Activated gamma-delta T cell (primary cell): ENCODE measurements around the gene ZDHHC6.
"Not testable (repeated sequence)": the region's sequence is repeated elsewhere in the genome, so short reads cannot be mapped to it uniquely, and the experiment has no call there.

Experiments used
- DNase-seq: peaks from one replicate; lab custom pipeline; 2025; lab: John Stamatoyannopoulos, UW
- total RNA-seq, 2 donors: gene quantifications; one replicate each; lab custom pipeline; 2026; lab: John Stamatoyannopoulos, UW

Gene ZDHHC6
- total RNA-seq = 94.9 to 98.5 reads per million in 2 donors

- DNase-seq = peak; percentile 40
Measured at GRCh38 chr10:112446855-112447619, at the start of gene ZDHHC6, which contains the start of gene VTI1A. Gene ZDHHC6 (minus strand): TSS chr10:112446914. CDS start chr10:112445436, 1,478 bp downstream. Gene VTI1A (plus strand): TSS chr10:112447215. CDS start chr10:112447374, 159 bp downstream.

- no peak for DNase-seq
Measured at GRCh38 chr10:112492736-112493135, 46.0 kb upstream of the ZDHHC6 start.

- DNase-seq = no peak
Measured at GRCh38 chr10:112491144-112491543, 44.4 kb upstream of the ZDHHC6 start.

GRCh38 chr10:112490545-112490944 lies 43.8 kb upstream of the ZDHHC6 start:
- DNase-seq = no peak

- DNase-seq = no peak
Measured at GRCh38 chr10:112487964-112488363, 41.2 kb upstream of the ZDHHC6 start.

- DNase-seq = no peak
Measured at GRCh38 chr10:112484399-112484798, 37.7 kb upstream of the ZDHHC6 start.

- DNase-seq = no peak
Measured at GRCh38 chr10:112481602-112482001, 34.9 kb upstream of the ZDHHC6 start.

GRCh38 chr10:112475575-112476218 lies 29.0 kb upstream of the ZDHHC6 start:
- DNase-seq = no peak

- DNase-seq = no peak
Measured at GRCh38 chr10:112471878-112472487, 25.3 kb upstream of the ZDHHC6 start.

GRCh38 chr10:112467541-112468075 lies 20.9 kb upstream of the ZDHHC6 start:
- no peak for DNase-seq

- DNase-seq = no peak
Measured at GRCh38 chr10:112466802-112467201, 20.1 kb upstream of the ZDHHC6 start.

GRCh38 chr10:112465299-112465883 lies 18.7 kb upstream of the ZDHHC6 start:
- DNase-seq = no peak

- not testable (repeated sequence) for DNase-seq
Measured at GRCh38 chr10:112464074-112464473, 17.4 kb upstream of the ZDHHC6 start.

- no peak for DNase-seq
Measured at GRCh38 chr10:112461029-112461887, 14.5 kb upstream of the ZDHHC6 start.

- DNase-seq = no peak
Measured at GRCh38 chr10:112460366-112460765, 13.7 kb upstream of the ZDHHC6 start.

- DNase-seq = no peak
Measured at GRCh38 chr10:112456533-112456932, 9.8 kb upstream of the ZDHHC6 start.

GRCh38 chr10:112454910-112455779 lies 8.4 kb upstream of the ZDHHC6 start:
- no peak for DNase-seq

GRCh38 chr10:112448888-112449287 lies 2.2 kb upstream of the ZDHHC6 start:
- no peak for DNase-seq

- no peak for DNase-seq
Measured at GRCh38 chr10:112447620-112447928, 860 bp upstream of the ZDHHC6 start.
